ENCODE measurements around the gene AKR1C4.

- no peak for TF ChIP-seq CTCF (IDR thresholded peaks at IDR 0.05; ENCODE audit: insufficient read depth, low read length, poor library complexity, severe bottlenecking)
- TF ChIP-seq EZH2phosphoT487 (conservative IDR thresholded peaks at IDR 0.05; ENCODE audit: low read length): no peak
Observed at GRCh38 chr10:5187867-5188266, 8.8 kb upstream of the AKR1C4 start.
